HepG2 (cell line): ENCODE measurements around the gene BRCA1. TPM values are rescaled to one million over a fixed set of nuclear protein-coding genes. Genes with fewer than 3 reads are reported as not detected.

Source experiments
- ETS1 ChIP-seq: sonication (generic); formaldehyde crosslinking; IDR thresholded peaks from 2 replicates; pipeline ENCODE4 v1.4.0; 2020; ENCODE audit warnings: missing genetic modification reagents
- HMG20A ChIP-seq: IDR thresholded peaks from 2 replicates; pipeline ENCODE4 v1.6.1; 2016; ENCODE audit warnings: borderline replicate concordance
- SP140L ChIP-seq: sonication (generic); formaldehyde crosslinking; IDR thresholded peaks from 2 replicates; pipeline ENCODE4 v1.4.0; 2020; ENCODE audit warnings: missing genetic modification reagents, borderline replicate concordance
- ZNF691 ChIP-seq: sonication (generic); formaldehyde crosslinking; IDR thresholded peaks from 2 replicates; pipeline ENCODE4 v1.4.0; 2020; ENCODE audit warnings: missing genetic modification reagents, low read depth, mild to moderate bottlenecking, borderline replicate concordance
- polyA plus RNA-seq, 8 experiments: library from polyadenylated mRNA; depleted of rRNA in 3 of 8; stranded (reverse) in 7 of 8; unstranded in 1 of 8; fragments of >200 nt; fragmentation: Illumina TruSeq in 4 of 8; extraction: Trizol in 4 of 8; gene quantifications; 2 replicates each; pipeline versions ENCODE4 v1.2.1 to v1.2.3, GENCODE V29; 2011 to 2016; ENCODE audit warnings: low read depth in 4 of 8, missing spikeins in 1 of 8, mixed read lengths in 1 of 8; ENCODE audit not compliant: insufficient read depth in 1 of 8
- total RNA-seq, 5 experiments: library from RNA; depleted of rRNA; stranded (reverse); fragments of >200 nt; fragmentation: Illumina TruSeq; extraction: Trizol; gene quantifications; 2 replicates each; pipeline ENCODE4 v1.2.3, GENCODE V29; 2016; ENCODE audit warnings: low read depth in 1 of 5
- TF ChIP-seq, protein P1 (sequence below), 2 experiments: sonication (generic) in 1 of 2; formaldehyde crosslinking in 1 of 2; IDR thresholded peaks; 2 replicates each; pipeline versions ENCODE4 v1.6.1 to v1.9.0; 2014 to 2022; ENCODE audit warnings: antibody characterized with exemption in 1 of 2, borderline replicate concordance in 1 of 2, inconsistent platforms in 1 of 2, low read depth in 1 of 2, missing genetic modification reagents in 1 of 2
- TF ChIP-seq, protein P2 (sequence below): sonication (generic); formaldehyde crosslinking; IDR thresholded peaks from 2 replicates; pipeline ENCODE4 v1.5.1; 2020; ENCODE audit warnings: missing genetic modification reagents, mild to moderate bottlenecking, borderline replicate concordance
- TF ChIP-seq, protein P3 (sequence below): sonication (generic); formaldehyde crosslinking; IDR thresholded peaks from 2 replicates; pipeline ENCODE4 v1.5.0; 2020; ENCODE audit warnings: mild to moderate bottlenecking, missing genetic modification reagents
- TF ChIP-seq, protein P4 (sequence below): sonication (generic); formaldehyde crosslinking; IDR thresholded peaks from 2 replicates; pipeline ENCODE4 v1.5.0; 2020; ENCODE audit warnings: mild to moderate bottlenecking, missing genetic modification reagents

BRCA1 gene
- total and polyA plus RNA-seq, 2 of the 13 experiments (the other 11 are each of a cell fraction or from before 2014, with no cell fraction given): 13.3 to 37.5 TPM

DNA sequence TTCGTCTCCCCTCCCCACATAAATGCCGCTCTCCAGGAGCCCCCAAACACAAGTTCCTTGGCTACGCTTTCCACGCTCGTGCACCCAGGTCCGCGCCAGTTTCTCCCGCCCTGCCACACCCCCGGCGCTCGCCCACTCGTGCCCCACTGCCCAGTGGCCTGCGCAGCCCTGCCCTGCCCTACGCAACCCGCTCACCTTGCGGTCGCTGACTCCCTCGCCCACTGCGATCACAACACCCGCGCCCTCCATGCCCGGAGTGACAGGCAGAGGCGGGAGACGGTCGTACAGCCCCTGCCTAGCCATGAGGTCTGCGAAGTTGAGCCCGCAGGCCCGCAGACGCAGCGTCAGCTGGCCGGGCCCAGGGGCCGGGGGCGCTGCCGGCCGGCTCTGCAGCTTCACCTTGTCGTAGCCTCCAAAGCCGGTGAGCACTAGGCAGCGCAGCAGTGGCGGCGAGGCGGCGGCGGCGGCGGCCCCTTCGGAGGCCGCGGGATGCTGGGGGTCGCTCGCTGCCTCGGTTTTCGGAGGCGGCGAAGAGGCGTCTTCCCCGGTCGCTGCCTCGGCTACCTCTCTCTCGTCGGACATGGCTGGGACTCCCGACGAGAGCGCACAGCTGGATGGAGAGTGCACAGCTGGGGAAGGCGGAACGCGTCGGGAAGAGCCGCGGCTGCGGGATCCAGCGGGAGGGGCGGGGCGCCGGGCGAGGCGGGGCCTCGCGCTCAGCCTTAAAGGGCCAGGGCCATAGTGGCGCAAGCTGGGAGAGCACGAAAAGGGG, 103.2 kb downstream of the BRCA1 start, which contains the start of gene VAT1 (continued):
- TF ChIP-seq, protein P1, sequence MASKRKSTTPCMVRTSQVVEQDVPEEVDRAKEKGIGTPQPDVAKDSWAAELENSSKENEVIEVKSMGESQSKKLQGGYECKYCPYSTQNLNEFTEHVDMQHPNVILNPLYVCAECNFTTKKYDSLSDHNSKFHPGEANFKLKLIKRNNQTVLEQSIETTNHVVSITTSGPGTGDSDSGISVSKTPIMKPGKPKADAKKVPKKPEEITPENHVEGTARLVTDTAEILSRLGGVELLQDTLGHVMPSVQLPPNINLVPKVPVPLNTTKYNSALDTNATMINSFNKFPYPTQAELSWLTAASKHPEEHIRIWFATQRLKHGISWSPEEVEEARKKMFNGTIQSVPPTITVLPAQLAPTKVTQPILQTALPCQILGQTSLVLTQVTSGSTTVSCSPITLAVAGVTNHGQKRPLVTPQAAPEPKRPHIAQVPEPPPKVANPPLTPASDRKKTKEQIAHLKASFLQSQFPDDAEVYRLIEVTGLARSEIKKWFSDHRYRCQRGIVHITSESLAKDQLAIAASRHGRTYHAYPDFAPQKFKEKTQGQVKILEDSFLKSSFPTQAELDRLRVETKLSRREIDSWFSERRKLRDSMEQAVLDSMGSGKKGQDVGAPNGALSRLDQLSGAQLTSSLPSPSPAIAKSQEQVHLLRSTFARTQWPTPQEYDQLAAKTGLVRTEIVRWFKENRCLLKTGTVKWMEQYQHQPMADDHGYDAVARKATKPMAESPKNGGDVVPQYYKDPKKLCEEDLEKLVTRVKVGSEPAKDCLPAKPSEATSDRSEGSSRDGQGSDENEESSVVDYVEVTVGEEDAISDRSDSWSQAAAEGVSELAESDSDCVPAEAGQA (IDR thresholded peaks at IDR 0.05; ENCODE audit: low read depth): 0 out of 2 replicates have a peak, but pooled peaks have one; percentile 15
- TF ChIP-seq, protein P1 (CRISPR knock-in tag; IDR thresholded peaks at IDR 0.05; ENCODE audit: borderline replicate concordance): peak; percentile 96
- TF ChIP-seq HMG20A (CRISPR knock-in tag) (no peak), ETS1 (CRISPR knock-in tag) (peak; percentile 74; the same call in 1 of the 2 replicates), ZNF691 (CRISPR knock-in tag) (peak; percentile 71; the same call in 1 of the 2 replicates), SP140L (no peak)
- TF ChIP-seq, protein P2, sequence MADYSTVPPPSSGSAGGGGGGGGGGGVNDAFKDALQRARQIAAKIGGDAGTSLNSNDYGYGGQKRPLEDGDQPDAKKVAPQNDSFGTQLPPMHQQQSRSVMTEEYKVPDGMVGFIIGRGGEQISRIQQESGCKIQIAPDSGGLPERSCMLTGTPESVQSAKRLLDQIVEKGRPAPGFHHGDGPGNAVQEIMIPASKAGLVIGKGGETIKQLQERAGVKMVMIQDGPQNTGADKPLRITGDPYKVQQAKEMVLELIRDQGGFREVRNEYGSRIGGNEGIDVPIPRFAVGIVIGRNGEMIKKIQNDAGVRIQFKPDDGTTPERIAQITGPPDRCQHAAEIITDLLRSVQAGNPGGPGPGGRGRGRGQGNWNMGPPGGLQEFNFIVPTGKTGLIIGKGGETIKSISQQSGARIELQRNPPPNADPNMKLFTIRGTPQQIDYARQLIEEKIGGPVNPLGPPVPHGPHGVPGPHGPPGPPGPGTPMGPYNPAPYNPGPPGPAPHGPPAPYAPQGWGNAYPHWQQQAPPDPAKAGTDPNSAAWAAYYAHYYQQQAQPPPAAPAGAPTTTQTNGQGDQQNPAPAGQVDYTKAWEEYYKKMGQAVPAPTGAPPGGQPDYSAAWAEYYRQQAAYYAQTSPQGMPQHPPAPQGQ (CRISPR knock-in tag): no peak
- TF ChIP-seq, protein P3, sequence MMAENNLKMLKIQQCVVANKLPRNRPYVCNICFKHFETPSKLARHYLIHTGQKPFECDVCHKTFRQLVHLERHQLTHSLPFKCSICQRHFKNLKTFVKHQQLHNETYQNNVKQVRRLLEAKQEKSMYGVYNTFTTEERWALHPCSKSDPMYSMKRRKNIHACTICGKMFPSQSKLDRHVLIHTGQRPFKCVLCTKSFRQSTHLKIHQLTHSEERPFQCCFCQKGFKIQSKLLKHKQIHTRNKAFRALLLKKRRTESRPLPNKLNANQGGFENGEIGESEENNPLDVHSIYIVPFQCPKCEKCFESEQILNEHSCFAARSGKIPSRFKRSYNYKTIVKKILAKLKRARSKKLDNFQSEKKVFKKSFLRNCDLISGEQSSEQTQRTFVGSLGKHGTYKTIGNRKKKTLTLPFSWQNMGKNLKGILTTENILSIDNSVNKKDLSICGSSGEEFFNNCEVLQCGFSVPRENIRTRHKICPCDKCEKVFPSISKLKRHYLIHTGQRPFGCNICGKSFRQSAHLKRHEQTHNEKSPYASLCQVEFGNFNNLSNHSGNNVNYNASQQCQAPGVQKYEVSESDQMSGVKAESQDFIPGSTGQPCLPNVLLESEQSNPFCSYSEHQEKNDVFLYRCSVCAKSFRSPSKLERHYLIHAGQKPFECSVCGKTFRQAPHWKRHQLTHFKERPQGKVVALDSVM (CRISPR knock-in tag): peak; percentile 77
- TF ChIP-seq, protein P4, sequence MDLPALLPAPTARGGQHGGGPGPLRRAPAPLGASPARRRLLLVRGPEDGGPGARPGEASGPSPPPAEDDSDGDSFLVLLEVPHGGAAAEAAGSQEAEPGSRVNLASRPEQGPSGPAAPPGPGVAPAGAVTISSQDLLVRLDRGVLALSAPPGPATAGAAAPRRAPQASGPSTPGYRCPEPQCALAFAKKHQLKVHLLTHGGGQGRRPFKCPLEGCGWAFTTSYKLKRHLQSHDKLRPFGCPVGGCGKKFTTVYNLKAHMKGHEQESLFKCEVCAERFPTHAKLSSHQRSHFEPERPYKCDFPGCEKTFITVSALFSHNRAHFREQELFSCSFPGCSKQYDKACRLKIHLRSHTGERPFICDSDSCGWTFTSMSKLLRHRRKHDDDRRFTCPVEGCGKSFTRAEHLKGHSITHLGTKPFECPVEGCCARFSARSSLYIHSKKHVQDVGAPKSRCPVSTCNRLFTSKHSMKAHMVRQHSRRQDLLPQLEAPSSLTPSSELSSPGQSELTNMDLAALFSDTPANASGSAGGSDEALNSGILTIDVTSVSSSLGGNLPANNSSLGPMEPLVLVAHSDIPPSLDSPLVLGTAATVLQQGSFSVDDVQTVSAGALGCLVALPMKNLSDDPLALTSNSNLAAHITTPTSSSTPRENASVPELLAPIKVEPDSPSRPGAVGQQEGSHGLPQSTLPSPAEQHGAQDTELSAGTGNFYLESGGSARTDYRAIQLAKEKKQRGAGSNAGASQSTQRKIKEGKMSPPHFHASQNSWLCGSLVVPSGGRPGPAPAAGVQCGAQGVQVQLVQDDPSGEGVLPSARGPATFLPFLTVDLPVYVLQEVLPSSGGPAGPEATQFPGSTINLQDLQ (CRISPR knock-in tag): no peak
